Nephron (organoid): ENCODE data around the gene ARNT2.

Experiments
- H3K27ac Mint-ChIP-seq, 3 experiments: 2 replicates each; pipeline ENCODE4 v1.8.0; 2020; ENCODE audit warnings: mixed read lengths in 3 of 3, mild to moderate bottlenecking in 2 of 3, moderate library complexity in 1 of 3
- H3K27me3 Mint-ChIP-seq: 2 replicates; pipeline ENCODE4 v1.8.0; 2021; ENCODE audit warnings: low read depth, mild to moderate bottlenecking, moderate library complexity, mixed read lengths
- H3K36me3 Mint-ChIP-seq: 2 replicates; pipeline ENCODE4 v1.8.0; 2020; ENCODE audit warnings: low read depth, mixed read lengths
- H3K4me1 Mint-ChIP-seq: 2 replicates; pipeline ENCODE4 v1.8.0; 2020; ENCODE audit warnings: mixed read lengths
- H3K4me3 Mint-ChIP-seq, 3 experiments: 2 replicates each; pipeline ENCODE4 v1.8.0; 2020; ENCODE audit warnings: mild to moderate bottlenecking in 3 of 3, mixed read lengths in 3 of 3, moderate library complexity in 2 of 3
- H3K9me3 Mint-ChIP-seq: 2 replicates; pipeline ENCODE4 v1.8.0; 2020; ENCODE audit warnings: mixed read lengths
- CTCF ChIP-seq, 3 experiments: fragments of 200-600 bp; sonication (generic); IDR thresholded peaks; one replicate each; pipeline ENCODE4 v1.5.0; 2021; ENCODE audit warnings: antibody characterized with exemption in 3 of 3; ENCODE audit not compliant: unreplicated experiment in 3 of 3

The ARNT2 gene

GRCh38 chr15:80558631-80559319 lies 154.6 kb downstream of the ARNT2 start:
- Mint-ChIP-seq H3K4me1 (peaks cover 43% of the 10 kb centered on the region), H3K9me3 (no peaks in the 10 kb centered on the region), H3K27me3 (peaks cover 6% of the 10 kb centered on the region), H3K36me3 (peaks cover 42% of the 10 kb centered on the region), H3K27ac (peak overlapping the region in 1 of 3 experiments; percentile 18), H3K4me3 (no peak overlapping the region)
- no peak for TF ChIP-seq CTCF (IDR thresholded peaks at IDR 0.05; ENCODE audit: unreplicated experiment in 3 of 3)

GRCh38 chr15:80559320-80559693 lies 155.1 kb downstream of the ARNT2 start:
- H3K27me3 Mint-ChIP-seq = peaks cover 6% of the 10 kb centered on the region
- no peak for TF ChIP-seq CTCF (IDR thresholded peaks at IDR 0.05; ENCODE audit: unreplicated experiment in 3 of 3)
- H3K4me1 Mint-ChIP-seq = peaks cover 45% of the 10 kb centered on the region
- H3K27ac Mint-ChIP-seq = no peak overlapping the region
- H3K4me3 Mint-ChIP-seq = no peak overlapping the region
- no peaks in the 10 kb centered on the region for H3K9me3 Mint-ChIP-seq
- peaks cover 48% of the 10 kb centered on the region for H3K36me3 Mint-ChIP-seq

GRCh38 chr15:80559761-80560160 lies 155.6 kb downstream of the ARNT2 start:
- no peak overlapping the region for H3K4me3 Mint-ChIP-seq

GRCh38 chr15:80560601-80561400 lies 156.6 kb downstream of the ARNT2 start:
- Mint-ChIP-seq H3K27ac (peak overlapping the region in 1 of 3 experiments; percentile 3), H3K36me3 (peaks cover 42% of the 10 kb centered on the region), H3K4me3 (no peak overlapping the region), H3K9me3 (no peaks in the 10 kb centered on the region), H3K4me1 (peaks cover 33% of the 10 kb centered on the region), H3K27me3 (peaks cover 6% of the 10 kb centered on the region)
- TF ChIP-seq CTCF (IDR thresholded peaks at IDR 0.05; ENCODE audit: unreplicated experiment in 3 of 3) = no peak

More at GRCh38 chr15:80559761-80560160, 155.6 kb downstream of the ARNT2 start:
- H3K36me3 Mint-ChIP-seq = peaks cover 45% of the 10 kb centered on the region
- peaks cover 6% of the 10 kb centered on the region for H3K27me3 Mint-ChIP-seq
- peak overlapping the region in 1 of 3 experiments; percentile 14 for H3K27ac Mint-ChIP-seq
- H3K9me3 Mint-ChIP-seq = no peaks in the 10 kb centered on the region
- no peak for TF ChIP-seq CTCF (IDR thresholded peaks at IDR 0.05; ENCODE audit: unreplicated experiment in 3 of 3)
- H3K4me1 Mint-ChIP-seq = peaks cover 40% of the 10 kb centered on the region

GRCh38 chr15:80561500-80561899 lies 157.3 kb downstream of the ARNT2 start:
- Mint-ChIP-seq H3K4me3 (no peak overlapping the region), H3K9me3 (no peaks in the 10 kb centered on the region), H3K36me3 (peaks cover 43% of the 10 kb centered on the region), H3K27me3 (peaks cover 8% of the 10 kb centered on the region), H3K4me1 (peaks cover 29% of the 10 kb centered on the region), H3K27ac (peak overlapping the region in 1 of 3 experiments; percentile 3)
- no peak for TF ChIP-seq CTCF (IDR thresholded peaks at IDR 0.05; ENCODE audit: unreplicated experiment in 3 of 3)
